AG04449 (cell line): ENCODE results near the gene KLHL18.

Source experiments
- CTCF ChIA-PET: fragments of 350-600 bp; formaldehyde crosslinking; extraction: SDS; loops from one replicate; lab custom pipeline; 2021; ENCODE audit warnings: antibody characterized with exemption; lab: Yijun Ruan, JAX
- POLR2A ChIA-PET: fragments of 400-600, 350-600 bp; formaldehyde crosslinking; extraction: SDS; loops from one replicate; lab custom pipeline; 2020; ENCODE audit warnings: antibody characterized with exemption, inconsistent platforms; lab: Yijun Ruan, JAX
- DNase-seq: peaks from one replicate; pipeline ENCODE4 v3.0.0-alpha.2; 2010; ENCODE audit warnings: low read depth, low spot score
- H3K4me3 ChIP-seq: 2 replicates; pipeline ENCODE4 v1.5.1; 2011; ENCODE audit warnings: low read depth, mild to moderate bottlenecking, control low read depth, low read length
- TF ChIP-seq, protein P1 (sequence below): IDR thresholded peaks from one replicate; pipeline ENCODE4 v1.5.1; 2011; ENCODE audit warnings: mild to moderate bottlenecking, moderate library complexity, low read length, control low read depth, inconsistent platforms; ENCODE audit not compliant: insufficient read depth; ENCODE audit errors: missing control alignments

Gene KLHL18

GRCh38 chr3:47294392-47294791 lies 11.6 kb downstream of the KLHL18 start:
- TF ChIP-seq, protein P1, sequence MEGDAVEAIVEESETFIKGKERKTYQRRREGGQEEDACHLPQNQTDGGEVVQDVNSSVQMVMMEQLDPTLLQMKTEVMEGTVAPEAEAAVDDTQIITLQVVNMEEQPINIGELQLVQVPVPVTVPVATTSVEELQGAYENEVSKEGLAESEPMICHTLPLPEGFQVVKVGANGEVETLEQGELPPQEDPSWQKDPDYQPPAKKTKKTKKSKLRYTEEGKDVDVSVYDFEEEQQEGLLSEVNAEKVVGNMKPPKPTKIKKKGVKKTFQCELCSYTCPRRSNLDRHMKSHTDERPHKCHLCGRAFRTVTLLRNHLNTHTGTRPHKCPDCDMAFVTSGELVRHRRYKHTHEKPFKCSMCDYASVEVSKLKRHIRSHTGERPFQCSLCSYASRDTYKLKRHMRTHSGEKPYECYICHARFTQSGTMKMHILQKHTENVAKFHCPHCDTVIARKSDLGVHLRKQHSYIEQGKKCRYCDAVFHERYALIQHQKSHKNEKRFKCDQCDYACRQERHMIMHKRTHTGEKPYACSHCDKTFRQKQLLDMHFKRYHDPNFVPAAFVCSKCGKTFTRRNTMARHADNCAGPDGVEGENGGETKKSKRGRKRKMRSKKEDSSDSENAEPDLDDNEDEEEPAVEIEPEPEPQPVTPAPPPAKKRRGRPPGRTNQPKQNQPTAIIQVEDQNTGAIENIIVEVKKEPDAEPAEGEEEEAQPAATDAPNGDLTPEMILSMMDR: no peak
- ChIA-PET POLR2A (interaction anchor here (0.9 kb wide), 1 partner anchor 86 kb away, joined by 3 read pairs; the partner anchor contains the start of gene PTPN23), CTCF (interaction anchor here (1.0 to 1.9 kb wide), 4 partner anchors 9 to 29 kb away, joined by 3 to 6 read pairs (median 4); no protein-coding TSS in a partner anchor)
- DNase-seq: no peak
- H3K4me3 ChIP-seq: no peak overlapping the region

DNA sequence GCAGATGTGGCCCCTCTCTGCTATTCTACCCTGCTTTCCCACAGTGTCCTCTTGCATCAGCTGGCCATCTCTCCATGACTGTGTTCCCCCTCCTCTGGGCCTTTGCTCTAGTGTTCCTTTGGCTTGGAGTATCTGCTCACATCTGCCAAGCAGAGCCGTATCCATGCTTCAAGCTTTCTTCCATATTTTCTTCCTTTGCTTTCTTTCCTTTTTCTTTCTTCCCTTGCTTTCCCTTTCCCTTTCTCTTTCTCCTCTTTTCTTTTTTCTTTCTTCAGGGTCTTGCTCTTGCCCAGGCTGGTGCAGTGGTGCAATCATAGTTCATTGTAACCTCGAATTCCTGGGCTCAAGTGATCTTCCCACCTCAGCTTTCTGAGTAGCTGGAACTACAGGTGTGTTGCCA lies 12.6 kb downstream of the KLHL18 start:
- TF ChIP-seq, protein P1: no peak
- POLR2A ChIA-PET: interaction anchor here (0.9 kb wide), 1 partner anchor 85 kb away, joined by 3 read pairs; the partner anchor contains the start of gene PTPN23
- DNase-seq: no peak
- CTCF ChIA-PET: interaction anchor here (1.3 kb wide), 1 partner anchor 8 kb away, joined by 4 read pairs; no protein-coding TSS in a partner anchor
- H3K4me3 ChIP-seq: no peak overlapping the region

- DNase-seq: no peak
- H3K4me3 ChIP-seq: no peak overlapping the region
- CTCF ChIA-PET: no interaction called here
- POLR2A ChIA-PET: no interaction called here
- TF ChIP-seq, protein P1: no peak
Measured at GRCh38 chr3:47295976-47296375, 13.2 kb downstream of the KLHL18 start.

- H3K4me3 ChIP-seq: no peak overlapping the region
- ChIA-PET CTCF (no interaction called here), POLR2A (no interaction called here)
- TF ChIP-seq, protein P1: no peak
- no peak for DNase-seq
Measured at GRCh38 chr3:47296562-47297302, 14.0 kb downstream of the KLHL18 start.

GRCh38 chr3:47298439-47298838 lies 15.7 kb downstream of the KLHL18 start:
- no peak for DNase-seq
- ChIA-PET CTCF (no interaction called here), POLR2A (no interaction called here)
- TF ChIP-seq, protein P1: no peak
- no peak overlapping the region for H3K4me3 ChIP-seq
